Right forelimb (tissue), 1 donor: ENCODE results near the gene CHI3L1.

Source experiments
- DNase-seq: peaks from one replicate; pipeline ENCODE4 v3.0.0-alpha.2; 2018

Gene CHI3L1

GRCh38 chr1:203179667-203180005 lies 6.9 kb downstream of the CHI3L1 start:
- DNase-seq = no peak

- DNase-seq = no peak
Measured at GRCh38 chr1:203178821-203179666, 7.5 kb downstream of the CHI3L1 start.

- DNase-seq = no peak
Measured at GRCh38 chr1:203178083-203178482, 8.4 kb downstream of the CHI3L1 start.

- DNase-seq = no peak
Measured at GRCh38 chr1:203177470-203178039, 8.9 kb downstream of the CHI3L1 start.

GRCh38 chr1:203177036-203177405 lies 9.5 kb downstream of the CHI3L1 start:
- DNase-seq = no peak

- DNase-seq = no peak
Measured at GRCh38 chr1:203176273-203177035, 10.1 kb downstream of the CHI3L1 start.

GRCh38 chr1:203175827-203176241 lies 10.7 kb downstream of the CHI3L1 start:
- no peak for DNase-seq

- DNase-seq = no peak
Measured at GRCh38 chr1:203175237-203175826, 11.2 kb downstream of the CHI3L1 start, which contains the start of gene MYBPH. MYBPH (minus strand) TSS chr1:203175826; CDS start chr1:203175755, 71 bp downstream.

GRCh38 chr1:203174324-203174985 lies 12.0 kb downstream of the CHI3L1 start:
- no peak for DNase-seq

- DNase-seq = no peak
Measured at GRCh38 chr1:203173566-203173965, 12.9 kb downstream of the CHI3L1 start.

DNA sequence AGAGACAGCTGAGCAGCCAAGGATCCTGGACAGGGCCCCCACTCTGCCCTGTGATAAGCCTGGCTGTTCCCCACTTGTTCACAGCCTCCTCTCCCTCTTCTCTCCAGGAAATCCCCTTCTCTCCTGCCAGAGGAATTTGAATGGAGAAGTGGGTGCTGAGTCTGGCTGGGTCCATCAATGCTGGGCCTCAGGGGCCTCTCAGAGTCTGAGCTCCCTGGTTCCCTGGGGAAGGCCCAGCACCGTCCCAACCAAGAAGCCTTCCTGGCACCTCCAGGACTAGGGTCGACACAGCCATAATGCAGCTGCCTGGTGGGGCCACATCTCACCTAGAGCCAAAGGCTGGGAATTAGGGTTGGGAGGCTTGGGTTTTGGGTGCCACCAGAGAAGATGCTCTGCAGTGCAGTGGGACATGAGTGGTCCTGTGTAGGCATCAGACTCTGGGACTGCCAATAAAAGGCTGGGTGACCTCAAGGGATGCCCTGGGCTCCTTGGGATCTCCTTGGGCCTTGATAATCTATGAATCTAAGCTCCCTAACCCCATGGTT lies 13.4 kb downstream of the CHI3L1 start:
- DNase-seq = no peak

DNA sequence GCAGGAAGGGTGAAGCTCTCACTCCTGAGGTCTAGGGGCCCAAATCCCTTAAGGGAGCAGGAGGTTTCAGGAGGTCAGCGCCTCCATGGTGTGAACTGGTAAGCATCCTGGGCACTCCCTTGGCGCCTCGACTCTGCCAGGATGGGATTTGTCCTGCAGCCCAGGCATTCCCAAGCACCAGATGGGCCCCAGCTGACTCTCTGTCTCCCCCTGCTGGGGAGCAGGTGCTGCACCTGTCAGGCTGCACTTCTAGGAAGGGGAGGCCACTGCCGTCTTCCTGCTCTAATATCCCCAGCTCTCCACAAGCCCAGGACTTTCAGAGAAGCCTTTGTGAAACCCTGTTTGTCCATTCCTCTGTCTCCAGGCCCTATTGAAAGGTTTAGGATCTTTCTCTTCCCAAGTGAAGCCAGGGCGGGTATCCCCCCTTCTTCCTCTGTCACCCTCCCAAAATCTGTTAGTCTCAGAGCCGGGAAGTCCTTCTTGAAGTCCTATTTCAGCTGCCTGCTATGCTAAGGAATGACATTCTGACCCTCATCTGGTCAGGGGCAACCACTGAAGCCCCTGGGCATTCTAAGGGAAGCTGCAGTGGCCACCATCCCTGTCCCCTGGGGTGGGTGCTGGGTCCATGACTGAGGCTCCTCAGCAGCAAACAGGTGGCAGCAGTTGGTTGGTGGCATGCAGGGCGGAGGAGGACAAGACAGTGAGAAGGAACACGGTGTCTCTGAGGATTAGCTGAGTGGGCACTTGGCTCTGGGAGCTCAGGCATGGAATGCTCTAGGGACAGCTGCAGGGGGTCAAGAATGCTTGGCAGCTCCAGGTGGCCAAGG lies 14.1 kb downstream of the CHI3L1 start:
- DNase-seq = no peak

GRCh38 chr1:203171341-203172183 lies 14.9 kb downstream of the CHI3L1 start:
- DNase-seq = no peak

DNA sequence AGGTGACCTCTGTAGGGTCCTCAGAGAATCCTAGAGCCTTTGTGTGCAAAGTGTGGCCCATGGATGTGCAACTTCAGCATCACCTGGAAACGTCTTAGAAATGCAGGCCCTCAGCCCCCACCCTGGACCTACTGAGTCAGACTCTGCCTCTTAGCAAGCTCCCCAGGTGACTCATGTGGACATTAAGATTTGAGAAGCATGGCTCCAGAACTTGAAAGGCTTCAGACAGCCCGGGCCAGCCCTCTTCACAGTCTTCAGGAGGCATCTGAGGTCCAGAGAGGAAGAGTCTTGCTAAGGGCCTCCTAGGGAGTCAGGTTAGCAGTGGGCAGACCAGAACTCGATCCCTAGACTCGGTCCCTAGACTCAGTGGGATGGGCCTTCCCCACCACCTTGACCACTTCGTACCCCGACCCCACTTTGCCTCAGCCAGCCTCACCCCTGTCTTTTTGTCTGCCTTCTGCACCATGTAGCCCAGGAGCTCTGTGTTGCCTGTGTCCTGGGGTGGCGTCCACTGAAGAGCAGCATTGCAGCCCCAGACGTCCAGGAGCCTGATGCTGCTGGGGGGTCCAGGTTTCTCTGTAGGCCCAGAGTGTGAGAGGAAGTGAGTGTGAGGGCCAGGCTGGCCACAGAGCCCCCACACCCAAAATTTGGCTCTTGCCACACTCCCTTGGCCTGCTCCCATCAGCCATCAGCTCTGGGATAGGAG lies 15.7 kb downstream of the CHI3L1 start:
- no peak for DNase-seq

DNA sequence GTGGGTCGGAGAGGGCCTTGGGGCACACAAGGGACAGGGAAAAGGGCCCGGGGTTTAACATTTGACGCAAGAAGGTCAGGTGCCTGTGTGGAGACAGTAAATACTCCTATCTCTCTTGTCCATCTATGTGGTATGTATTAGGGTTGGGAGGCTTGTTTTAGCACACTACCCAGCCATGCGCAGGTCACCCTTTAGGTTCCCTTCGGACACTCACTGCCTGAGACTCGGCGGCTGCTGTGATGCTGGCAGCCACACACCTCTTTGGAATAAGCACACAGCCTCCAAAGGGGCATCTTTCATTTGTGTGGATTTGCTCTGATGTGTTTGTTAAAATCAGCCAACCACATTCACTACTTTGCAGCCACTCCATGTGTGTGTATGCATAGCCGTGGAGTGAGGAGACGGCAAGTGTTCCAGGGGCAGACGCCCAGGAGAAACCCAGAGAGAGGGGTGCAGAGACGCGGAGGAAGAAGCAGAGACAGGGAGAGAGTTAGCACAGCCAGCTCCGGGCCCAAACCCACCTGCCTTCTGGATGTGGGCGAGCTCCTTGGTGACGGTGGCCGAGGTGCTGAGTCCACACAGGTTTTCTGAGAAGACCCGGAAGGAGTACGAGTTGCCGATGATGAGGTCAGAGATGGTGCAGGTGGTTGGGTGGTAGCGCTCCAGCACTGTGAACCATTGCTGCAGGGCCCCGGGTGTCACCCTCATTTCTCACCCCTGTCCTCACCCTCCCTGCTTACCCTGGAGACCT lies 16.6 kb downstream of the CHI3L1 start:
- no peak for DNase-seq

- no peak for DNase-seq
Measured at GRCh38 chr1:203168991-203169390, 17.5 kb downstream of the CHI3L1 start.

GRCh38 chr1:203168256-203168786 lies 18.2 kb downstream of the CHI3L1 start:
- no peak for DNase-seq

GRCh38 chr1:203167913-203168200 lies 18.6 kb downstream of the CHI3L1 start:
- no peak for DNase-seq
